NCI-H226 (cell line): ENCODE data around the gene GATAD2A.
"Not testable (repeated sequence)": the region's sequence is repeated elsewhere in the genome, so short reads cannot be mapped to it uniquely, and the experiment has no call there.

Experiments used
- DNase-seq: peaks from one replicate; pipeline ENCODE4 v3.0.0-alpha.2; 2015

The GATAD2A gene

GRCh38 chr19:19447536-19448237 lies 42.2 kb downstream of the GATAD2A start:
- DNase-seq, result no peak

GRCh38 chr19:19448238-19448544 lies 42.7 kb downstream of the GATAD2A start:
- DNase-seq, result no peak

DNA sequence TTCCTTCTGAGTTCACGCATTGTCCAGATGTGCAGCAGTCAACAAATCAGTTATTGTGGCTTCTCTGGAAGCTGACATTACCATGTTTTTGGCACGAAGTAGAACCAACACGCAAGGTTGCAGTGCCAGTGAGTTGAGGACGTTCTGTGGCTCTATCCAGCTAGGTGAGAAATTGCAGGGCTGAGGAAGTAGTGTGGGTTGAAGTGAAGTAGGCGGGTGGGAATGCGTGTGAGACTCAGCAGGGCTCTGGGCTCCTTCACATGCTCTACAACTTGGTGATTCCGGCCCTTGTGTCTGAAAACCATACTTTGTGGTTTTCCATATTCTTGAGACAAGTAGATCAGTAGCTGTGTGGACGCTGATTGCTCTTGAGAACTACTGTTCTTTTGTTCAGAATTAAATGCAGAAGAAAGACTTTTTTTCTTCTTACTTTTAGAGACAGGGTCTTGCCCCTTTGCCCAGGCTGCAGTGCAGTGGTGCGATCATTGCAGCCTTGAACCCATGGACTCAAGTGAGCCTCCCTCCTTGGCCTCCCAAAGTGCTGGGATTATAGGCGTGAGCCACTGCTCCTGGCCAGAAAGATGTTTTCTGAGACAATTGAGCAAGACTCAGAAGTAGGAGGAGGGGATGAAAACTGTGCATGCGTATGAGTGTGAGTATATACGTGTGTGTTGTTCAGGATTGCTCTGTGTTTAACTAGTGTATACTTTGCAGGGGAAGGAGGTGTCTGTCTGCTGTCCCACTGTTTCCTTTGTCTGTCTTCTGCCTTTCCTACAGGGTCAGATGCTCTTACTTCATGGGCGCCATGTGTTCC lies 46.2 kb downstream of the GATAD2A start:
- DNase-seq, result no peak

DNA sequence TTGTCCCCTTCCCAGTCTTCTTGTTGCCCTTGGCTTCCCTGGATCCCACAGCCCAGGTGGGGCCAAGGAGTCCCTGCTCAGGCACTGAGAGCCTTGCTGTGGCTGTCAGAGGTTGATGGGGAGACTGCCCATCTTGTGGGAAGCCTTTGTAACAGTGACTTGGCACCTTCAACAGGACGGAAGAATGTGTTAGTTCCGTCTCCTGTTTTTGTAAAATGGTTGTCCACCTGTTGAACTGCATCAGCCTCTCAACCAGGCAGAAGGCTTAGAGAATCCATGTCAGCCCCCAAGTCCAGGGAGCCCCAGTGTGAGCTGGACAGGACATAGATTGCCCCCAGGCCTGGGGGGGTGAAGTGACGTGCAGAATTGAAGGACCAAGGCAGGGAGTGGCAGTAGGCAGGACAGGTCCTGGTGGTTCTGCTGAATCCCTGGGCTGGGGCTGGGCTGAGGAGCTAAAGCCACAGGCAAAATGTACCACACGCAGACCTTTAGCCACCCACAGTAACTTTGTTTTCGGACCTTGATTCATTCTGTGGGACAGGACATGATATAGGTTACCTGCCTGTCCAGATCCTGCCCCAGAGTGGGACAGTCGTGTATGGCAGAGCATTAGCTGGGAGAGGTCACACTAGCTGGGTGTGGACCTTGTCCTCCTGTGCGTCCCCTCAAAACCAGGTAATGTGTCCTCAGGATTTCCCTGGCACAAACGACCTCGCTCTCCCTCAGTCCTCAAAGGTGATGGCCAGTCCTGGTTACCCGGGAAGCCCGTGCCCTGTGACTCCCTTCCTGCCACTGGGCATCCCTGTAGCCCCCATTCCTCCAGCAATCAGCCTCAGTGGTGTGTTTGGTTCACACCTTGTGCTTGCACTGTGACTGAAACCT lies 47.0 kb downstream of the GATAD2A start:
- DNase-seq, result no peak

GRCh38 chr19:19453125-19453454 lies 47.6 kb downstream of the GATAD2A start:
- no peak for DNase-seq

DNA sequence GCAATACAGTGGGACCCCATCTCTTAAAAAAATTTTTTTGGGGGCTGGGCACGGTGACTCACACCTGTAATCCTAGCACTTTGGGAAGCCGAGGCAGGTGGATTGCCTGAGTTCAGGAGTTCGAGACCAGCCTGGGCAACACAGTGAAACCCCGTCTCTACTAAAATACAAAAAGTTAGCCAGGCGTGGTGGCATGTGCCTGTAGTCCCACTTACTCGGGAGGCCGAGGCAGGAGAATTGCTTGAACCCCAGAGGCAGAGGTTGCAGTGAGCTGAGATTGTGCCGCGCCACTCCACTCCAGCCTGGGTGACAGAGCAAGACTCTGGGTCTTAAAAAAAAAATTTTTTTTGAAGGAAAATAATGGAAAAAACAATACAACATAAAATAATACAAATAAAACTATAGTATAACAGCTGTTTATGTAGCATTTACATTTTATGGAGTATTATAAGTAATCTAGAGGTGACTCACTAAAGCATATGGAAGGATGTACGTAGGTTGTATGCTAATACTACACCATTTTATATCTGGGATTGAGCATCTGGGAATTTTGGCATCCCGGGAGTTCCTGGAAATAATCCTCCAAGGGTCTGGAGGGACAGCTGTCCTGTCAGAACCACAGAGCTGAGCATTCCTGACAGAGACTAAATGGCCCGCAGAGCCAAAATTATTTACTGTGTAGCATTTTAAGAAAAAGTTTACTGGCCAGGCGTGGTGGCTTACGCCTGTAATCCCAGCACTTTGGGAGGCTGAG lies 49.9 kb downstream of the GATAD2A start:
- DNase-seq, result not testable (repeated sequence)

DNA sequence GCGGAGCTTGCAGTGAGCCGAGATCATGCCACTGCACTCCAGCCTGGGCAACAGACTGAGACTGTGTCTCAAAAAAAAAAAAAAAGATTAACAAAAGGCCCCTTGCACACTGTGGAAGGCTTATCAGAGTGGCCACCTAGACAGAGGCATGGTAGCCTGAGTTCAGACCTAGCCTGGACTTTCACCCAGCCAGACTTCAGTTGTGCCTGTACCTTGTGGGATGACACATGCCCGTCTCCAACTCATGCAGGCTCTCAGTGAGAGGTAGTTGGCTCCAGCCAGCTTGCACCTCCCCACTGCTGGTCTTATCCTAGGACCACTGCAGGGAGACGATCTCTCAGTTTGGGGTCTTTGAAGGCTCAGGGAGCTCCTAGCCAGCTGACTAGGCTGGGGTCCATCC lies 52.2 kb downstream of the GATAD2A start:
- DNase-seq, result no peak

DNA sequence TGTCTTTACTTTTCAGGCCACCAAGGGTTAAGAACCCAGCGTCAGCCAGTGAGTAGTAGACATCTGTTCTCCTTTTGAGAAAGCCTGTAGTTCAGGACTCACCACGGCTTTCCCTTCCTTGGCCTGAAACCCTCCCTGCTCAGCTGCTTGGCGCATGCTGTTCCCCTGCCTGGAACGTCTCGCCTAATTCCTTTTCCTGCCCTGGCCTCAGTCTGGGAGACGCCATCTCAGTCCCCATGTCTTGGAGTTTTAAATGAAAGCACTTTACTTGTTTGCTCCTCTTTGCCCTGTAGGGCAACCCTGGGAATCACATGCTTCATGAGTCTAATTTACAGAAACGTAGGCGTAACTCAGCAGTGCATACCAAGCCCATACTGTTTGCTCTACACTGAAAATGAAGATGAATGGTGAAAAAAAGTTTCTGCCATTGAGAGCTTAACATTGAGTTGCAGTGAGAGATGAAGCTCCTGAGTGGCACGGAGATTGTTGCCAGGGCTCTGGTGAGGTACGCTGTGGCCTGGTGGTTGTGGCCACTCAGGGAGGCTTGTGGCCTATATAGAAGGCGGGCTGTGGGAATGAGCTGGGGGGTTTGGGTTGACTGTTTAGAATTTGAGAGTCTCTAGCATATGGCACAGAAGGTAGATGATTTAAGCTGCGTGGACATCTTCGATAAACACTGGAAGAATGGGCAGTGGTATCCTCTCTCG lies 52.8 kb downstream of the GATAD2A start:
- no peak for DNase-seq

DNA sequence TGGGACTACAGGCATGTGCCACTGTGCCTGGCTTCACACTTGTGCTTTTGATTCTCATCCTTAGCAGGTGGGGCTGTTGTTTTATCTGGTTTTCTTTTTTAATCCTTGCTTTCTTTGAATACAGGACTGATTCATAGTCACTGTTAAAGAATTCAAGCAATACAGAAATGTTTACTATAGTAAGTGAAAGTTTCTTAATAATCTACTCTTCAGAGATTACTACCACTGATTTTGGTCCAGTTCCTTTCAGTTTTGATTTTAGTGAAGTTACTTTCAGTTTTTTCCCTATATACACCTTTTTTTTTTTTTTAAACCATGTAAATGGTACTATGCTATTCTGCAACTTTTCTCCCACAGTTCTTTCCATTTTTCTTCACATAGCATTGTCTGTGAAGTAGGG lies 53.6 kb downstream of the GATAD2A start:
- DNase-seq, result no peak

- DNase-seq, result no peak
Observed at GRCh38 chr19:19459707-19460251, 54.3 kb downstream of the GATAD2A start.

DNA sequence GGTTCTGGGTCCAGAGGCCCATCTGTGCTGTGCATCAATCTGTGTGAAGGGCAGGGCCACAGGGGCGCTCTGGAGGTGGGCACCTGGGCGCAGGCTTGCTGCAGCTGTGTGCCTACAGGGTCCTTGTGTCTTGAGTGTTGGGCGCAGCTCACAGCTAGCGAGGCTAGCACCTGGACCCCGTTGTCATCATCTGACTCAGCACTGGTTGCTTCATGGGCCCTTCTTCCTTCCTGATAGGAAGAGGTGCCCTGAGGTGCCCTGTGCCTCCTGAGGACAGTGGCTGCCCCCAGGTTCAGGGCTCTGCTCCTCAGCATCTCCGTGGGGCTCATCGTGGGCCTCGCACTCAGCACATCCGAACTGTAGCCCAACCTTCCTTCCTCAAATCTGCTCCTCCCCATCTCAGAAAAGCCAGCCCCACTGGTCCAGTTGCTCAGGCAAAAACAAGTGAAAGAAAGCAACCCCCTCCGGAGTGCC lies 54.8 kb downstream of the GATAD2A start:
- DNase-seq, result no peak

DNA sequence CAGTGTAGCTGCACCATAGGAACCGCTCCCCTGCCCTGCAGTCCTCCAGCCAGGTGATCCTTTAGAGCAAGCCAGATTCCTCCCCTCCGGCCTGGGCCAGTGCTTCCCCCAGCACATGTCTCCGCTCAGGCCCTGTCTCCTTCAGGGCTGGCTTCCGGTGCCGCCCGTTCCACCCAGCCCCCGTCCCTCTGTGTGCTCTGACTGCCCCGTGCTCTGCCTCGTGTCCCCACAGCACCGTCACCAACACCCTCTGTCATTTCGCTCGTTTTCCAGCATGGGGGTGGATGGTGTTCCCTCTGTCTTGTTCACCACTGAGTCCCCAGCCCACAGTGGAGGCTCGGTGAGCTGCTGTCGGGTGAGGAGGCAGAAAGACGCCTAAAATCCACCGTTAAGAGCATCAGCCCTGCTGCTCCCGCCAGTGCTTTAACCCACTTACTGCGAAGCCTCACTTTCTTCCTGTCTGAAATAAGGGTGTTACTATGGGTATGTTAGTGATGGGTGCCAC lies 55.3 kb downstream of the GATAD2A start:
- no peak for DNase-seq

- no peak for DNase-seq
Observed at GRCh38 chr19:19461306-19461670, 55.8 kb downstream of the GATAD2A start.

GRCh38 chr19:19461671-19462622 lies 56.5 kb downstream of the GATAD2A start:
- DNase-seq, result no peak

DNA sequence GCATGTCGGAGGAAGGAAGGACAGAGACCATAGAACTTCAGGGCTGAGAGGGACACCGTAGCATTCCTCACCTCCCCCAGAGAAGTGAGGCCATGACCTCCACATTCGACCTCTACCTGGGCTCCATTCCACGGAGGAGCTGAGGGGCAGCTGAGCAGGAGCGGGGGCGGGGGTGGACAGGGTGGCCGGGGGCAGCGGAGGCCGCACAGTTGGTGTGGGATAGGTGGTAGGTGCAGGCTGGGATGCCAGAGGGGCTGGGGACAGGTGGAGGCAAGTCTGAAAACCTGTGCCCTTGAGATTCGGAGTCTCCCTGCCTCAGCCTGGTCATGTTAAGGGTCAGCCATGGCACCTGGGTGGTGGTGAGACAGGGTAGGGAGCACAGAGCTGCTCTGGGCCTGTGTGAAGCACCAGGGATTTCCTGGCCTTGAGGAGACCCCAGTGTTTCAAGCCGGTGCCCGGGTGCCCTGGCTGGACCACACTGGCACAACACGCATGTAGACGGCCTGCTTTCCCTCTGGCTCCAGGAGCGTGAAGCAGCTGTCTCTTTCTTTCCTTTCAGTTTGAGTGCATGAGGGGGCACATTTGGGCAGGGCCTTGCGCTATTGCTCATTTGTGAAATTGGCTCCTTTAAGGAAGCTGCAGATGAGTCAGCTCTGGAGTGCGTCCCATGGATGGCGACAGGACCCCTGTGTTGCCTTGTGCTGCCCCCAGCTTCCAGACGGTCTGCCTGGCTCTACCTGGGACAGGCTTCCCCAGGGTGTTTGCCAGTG lies 58.1 kb downstream of the GATAD2A start:
- DNase-seq, result no peak

DNA sequence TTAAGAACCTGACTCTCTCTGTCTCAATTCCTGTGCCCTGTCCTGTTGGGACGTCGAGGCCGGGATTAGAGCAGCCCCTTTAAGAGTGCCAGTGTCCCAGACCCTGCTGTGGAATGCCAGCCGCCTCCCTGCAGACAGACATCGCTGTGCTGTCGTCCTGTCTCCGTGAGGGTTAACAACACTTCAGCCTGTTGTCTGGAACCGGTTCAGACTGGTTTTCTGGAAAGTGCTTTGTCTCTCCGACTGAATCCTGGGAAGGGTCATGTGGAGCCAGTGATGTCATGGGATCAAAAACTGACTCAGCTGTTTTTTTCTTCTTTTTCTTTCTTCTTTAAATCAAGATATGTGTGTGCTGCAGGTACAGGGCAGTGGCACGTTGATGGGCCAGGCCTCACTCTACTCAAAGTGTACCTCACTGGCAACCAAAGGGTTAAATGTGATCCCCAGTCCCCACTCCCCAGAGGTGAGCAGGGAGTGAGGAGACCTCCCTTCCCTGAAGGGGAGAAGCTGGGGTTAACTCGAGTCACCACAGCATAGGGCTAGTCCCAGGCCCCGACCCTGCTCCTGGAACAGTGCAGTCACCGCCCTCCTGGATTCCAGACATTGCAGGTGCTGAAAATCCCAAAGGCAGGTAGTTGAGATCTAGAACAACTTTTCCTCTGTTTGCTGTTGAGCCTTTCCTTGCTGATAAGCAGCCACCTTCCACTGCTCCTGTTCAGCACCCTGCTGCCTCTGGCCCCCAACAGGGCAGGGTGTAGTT lies 59.0 kb downstream of the GATAD2A start:
- no peak for DNase-seq

DNA sequence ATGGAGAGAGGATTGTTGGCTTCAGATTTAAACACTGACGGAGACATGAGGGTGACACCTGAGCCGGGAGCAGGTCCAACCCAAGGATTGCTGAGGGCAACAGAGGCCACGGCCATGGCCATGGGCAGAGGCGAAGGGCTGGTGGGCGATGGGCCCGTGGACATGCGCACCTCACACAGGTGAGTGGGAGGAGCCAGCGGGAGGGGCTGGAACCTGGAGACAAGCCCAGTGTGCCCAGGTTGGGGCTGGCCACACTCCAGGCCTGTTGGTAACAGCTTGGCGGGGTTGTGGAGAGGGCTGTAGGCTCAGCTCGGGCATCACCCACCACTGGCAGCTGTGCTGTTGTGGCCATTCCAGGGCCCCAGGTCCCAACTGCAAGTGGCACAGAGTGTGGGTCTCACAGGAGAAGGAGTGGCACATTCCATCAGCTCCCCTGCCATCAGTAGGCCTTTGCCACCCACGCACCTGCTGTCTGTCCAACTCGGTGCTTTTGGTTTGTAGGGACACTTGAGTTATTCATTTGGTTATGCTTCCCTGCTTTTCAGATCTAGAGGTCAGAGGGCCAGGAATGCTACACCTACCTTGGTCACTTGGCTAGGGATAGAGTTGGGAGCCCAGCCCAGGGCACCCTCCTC lies 60.1 kb downstream of the GATAD2A start:
- DNase-seq, result no peak

DNA sequence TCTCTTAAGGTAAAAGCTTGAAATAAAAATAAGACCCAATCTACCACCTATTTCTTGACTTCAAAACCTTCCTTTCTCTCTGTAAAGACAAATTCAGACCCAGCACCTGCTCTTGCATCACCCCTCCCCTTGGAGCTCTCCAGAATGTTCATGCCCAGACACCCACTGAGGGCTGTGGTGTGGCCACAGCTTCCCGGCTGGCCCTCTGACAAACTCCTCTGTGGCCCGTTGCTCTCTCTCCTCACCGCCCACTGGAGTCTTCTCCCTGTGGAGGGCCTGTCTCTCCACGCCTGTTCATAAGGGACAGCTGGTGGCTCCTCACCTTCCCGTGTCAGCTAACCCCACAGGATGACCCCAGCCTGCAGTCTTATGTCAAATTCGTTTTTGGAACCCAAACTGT lies 60.7 kb downstream of the GATAD2A start:
- DNase-seq, result no peak
